Gastroesophageal sphincter (tissue), 3 donors: ENCODE measurements around the gene LGALS9.

Experiments
- CTCF ChIP-seq, 4 experiments: fragments of 200-600 bp in 2 of 4; fragments of 450-650 bp in 2 of 4; sonication (generic) in 1 of 4; IDR thresholded peaks; one replicate each; pipeline ENCODE4 v1.5.1; 2017 to 2019; ENCODE audit warnings: antibody characterized with exemption in 4 of 4, mild to moderate bottlenecking in 2 of 4, moderate library complexity in 2 of 4
- EP300 ChIP-seq: sonication (generic); formaldehyde crosslinking; IDR thresholded peaks from one replicate; pipeline ENCODE4 v1.6.1; 2017; ENCODE audit warnings: antibody characterized with exemption, mild to moderate bottlenecking
- POLR2A ChIP-seq, 2 donors: fragments of 450-650 bp; IDR thresholded peaks; one replicate each; pipeline ENCODE4 v1.6.1; 2017; ENCODE audit warnings: antibody characterized with exemption in 2 of 2, mild to moderate bottlenecking in 2 of 2, moderate library complexity in 1 of 2
- POLR2AphosphoS5 ChIP-seq: sonication (generic); formaldehyde crosslinking; IDR thresholded peaks from one replicate; pipeline ENCODE4 v1.6.1; 2017; ENCODE audit warnings: antibody characterized with exemption

- TF ChIP-seq CTCF (IDR thresholded peaks at IDR 0.05) (no peak), POLR2AphosphoS5 (no peak), POLR2A (IDR thresholded peaks at IDR 0.05) (no peak), EP300 (no peak)
Measured at GRCh38 chr17:27649929-27650328, 18.9 kb downstream of the LGALS9 start.
